SJCRH30 (cell line): ENCODE measurements around the gene BACE2. TPM values are rescaled to one million over a fixed set of nuclear protein-coding genes. Genes with fewer than 3 reads are reported as not detected.
"Not testable (repeated sequence)": the region's sequence is repeated elsewhere in the genome, so short reads cannot be mapped to it uniquely, and the experiment has no call there.

Experiments used
- DNase-seq, 2 experiments: peaks; one replicate each; pipeline ENCODE4 v3.0.0-alpha.2; 2015 to 2020
- H3K27ac ChIP-seq: fragments of 250-450 bp; sonication (Bioruptor Pico); 2 replicates; pipeline ENCODE4 v1.5.1; 2020; ENCODE audit warnings: mild to moderate bottlenecking, moderate library complexity
- H3K27me3 ChIP-seq: fragments of 250-450 bp; sonication (Bioruptor Pico); 2 replicates; pipeline ENCODE4 v1.5.1; 2020; ENCODE audit warnings: mild to moderate bottlenecking, moderate library complexity
- H3K36me3 ChIP-seq: fragments of 250-450 bp; sonication (Bioruptor Pico); 2 replicates; pipeline ENCODE4 v1.5.1; 2020; ENCODE audit warnings: mild to moderate bottlenecking, moderate library complexity
- H3K4me1 ChIP-seq: fragments of 250-450 bp; sonication (Bioruptor Pico); 2 replicates; pipeline ENCODE4 v1.5.1; 2020; ENCODE audit warnings: mild to moderate bottlenecking, moderate library complexity
- H3K4me3 ChIP-seq: fragments of 250-450 bp; sonication (Bioruptor Pico); 2 replicates; pipeline ENCODE4 v1.5.1; 2020; ENCODE audit warnings: mild to moderate bottlenecking, moderate library complexity
- H3K9me3 ChIP-seq: fragments of 250-450 bp; sonication (Bioruptor Pico); replicated peaks from 2 replicates; pipeline ENCODE4 v1.5.1; 2020; ENCODE audit warnings: mild to moderate bottlenecking, moderate library complexity
- total RNA-seq: library from RNA; depleted of rRNA; stranded (reverse); fragments of >200 nt; shearing (Covaris generic); gene quantifications from 2 replicates; pipeline ENCODE4 v1.2.3, GENCODE V29; 2014

Gene BACE2
- total RNA-seq, 1 experiment from 2014 or later: not detected

DNA sequence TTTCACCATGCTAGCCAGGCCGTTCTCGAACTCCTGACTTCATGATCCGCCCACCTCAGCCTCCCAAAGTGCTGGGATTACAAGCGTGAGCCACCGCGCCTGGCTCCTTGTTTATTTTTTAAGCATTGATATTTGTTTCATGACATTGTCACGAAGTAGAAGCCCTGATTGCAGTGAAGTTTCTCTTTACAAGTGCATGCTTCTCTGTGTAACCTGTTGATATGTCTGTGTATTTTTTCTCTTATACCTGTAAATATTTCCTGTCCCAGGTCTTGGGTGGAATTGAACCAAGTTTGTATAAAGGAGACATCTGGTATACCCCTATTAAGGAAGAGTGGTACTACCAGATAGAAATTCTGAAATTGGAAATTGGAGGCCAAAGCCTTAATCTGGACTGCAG lies 75.1 kb downstream of the BACE2 start:
- no peak for DNase-seq
- Histone ChIP-seq H3K9me3 (no peaks in the 10 kb centered on the region), H3K4me1 (no peaks in the 10 kb centered on the region), H3K4me3 (no peak overlapping the region), H3K36me3 (no peaks in the 10 kb centered on the region), H3K27ac (no peak overlapping the region), H3K27me3 (no peaks in the 10 kb centered on the region)

DNA sequence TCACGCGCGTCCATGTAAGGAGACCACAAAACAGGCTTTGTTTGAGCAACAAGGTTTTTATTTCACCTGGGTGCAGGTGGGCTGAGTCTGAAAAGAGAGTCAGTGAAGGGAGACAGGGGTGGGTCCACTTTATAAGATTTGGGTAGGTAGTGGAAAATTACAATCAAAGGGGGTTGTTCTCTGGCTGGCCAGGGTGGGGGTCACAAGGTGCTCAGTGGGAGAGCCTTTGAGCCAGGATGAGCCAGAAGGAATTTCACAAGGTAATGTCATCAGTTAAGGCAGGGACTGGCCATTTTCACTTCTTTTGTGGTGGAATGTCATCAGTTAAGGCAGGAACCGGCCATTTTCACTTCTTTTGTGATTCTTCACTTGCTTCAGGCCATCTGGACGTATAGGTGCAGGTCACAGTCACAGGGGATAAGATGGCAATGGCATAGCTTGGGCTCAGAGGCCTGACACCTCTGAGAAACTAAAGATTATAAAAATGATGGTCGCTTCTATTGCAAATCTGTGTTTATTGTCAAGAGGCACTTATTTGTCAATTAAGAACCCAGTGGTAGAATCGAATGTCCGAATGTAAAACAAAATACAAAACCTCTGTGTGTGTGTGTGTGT lies 76.4 kb downstream of the BACE2 start:
- not testable (repeated sequence) for H3K9me3 ChIP-seq, H3K27me3 ChIP-seq, H3K4me1 ChIP-seq, H3K4me3 ChIP-seq, H3K27ac ChIP-seq, H3K36me3 ChIP-seq, DNase-seq

DNA sequence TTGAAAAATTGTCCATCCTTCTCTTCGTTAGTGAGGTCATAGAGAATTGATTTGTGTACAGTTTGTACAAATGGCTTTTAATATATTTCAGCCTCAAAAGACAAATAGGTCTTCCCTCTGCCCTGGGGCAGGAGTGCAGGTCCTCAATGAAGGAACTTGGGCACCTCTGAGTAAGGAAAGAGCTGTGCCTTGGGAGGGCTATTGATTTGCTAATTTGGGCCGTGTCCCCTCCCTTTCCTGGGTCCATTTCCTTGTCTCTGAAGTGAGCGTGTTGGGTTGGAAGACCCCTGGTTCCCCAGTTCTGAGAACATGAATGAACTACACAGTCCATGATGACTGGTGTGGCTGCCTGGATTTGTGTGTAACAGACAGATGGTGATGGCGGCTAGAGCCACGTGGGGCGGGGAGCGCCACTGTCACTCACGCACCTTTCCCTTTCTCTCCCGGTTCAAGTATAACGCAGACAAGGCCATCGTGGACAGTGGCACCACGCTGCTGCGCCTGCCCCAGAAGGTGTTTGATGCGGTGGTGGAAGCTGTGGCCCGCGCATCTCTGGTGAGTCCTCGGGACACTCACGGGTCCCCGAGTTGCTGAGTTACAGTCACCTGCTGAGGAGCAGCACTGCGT lies 77.7 kb downstream of the BACE2 start:
- DNase-seq: no peak
- no peaks in the 10 kb centered on the region for H3K36me3 ChIP-seq
- H3K4me3 ChIP-seq: no peak overlapping the region
- H3K4me1 ChIP-seq: no peaks in the 10 kb centered on the region
- H3K9me3 ChIP-seq: no peaks in the 10 kb centered on the region
- no peak overlapping the region for H3K27ac ChIP-seq
- H3K27me3 ChIP-seq: no peaks in the 10 kb centered on the region

DNA sequence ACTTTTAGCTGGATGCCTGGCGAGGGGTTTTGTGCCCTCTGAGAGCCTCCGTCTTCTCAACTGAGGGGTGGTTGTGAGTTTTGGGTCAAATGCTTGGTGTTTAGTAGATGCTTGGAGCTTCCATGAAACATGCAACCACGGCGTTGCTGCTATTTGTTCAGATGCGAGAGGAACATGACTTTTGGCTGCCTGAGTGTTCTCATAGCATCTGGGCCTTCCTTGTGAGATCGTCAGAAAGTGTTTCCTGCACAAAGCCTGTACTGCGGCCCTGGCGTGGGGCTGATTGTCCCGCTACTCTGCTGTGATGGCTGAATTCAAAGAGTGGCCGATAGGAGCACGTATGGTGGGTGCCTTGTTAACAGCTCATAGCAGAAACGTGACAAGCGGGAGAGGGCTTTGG lies 78.8 kb downstream of the BACE2 start:
- H3K4me1 ChIP-seq: no peaks in the 10 kb centered on the region
- DNase-seq: no peak
- no peak overlapping the region for H3K27ac ChIP-seq
- no peaks in the 10 kb centered on the region for H3K36me3 ChIP-seq
- no peak overlapping the region for H3K4me3 ChIP-seq
- H3K27me3 ChIP-seq: no peaks in the 10 kb centered on the region
- no peaks in the 10 kb centered on the region for H3K9me3 ChIP-seq

DNA sequence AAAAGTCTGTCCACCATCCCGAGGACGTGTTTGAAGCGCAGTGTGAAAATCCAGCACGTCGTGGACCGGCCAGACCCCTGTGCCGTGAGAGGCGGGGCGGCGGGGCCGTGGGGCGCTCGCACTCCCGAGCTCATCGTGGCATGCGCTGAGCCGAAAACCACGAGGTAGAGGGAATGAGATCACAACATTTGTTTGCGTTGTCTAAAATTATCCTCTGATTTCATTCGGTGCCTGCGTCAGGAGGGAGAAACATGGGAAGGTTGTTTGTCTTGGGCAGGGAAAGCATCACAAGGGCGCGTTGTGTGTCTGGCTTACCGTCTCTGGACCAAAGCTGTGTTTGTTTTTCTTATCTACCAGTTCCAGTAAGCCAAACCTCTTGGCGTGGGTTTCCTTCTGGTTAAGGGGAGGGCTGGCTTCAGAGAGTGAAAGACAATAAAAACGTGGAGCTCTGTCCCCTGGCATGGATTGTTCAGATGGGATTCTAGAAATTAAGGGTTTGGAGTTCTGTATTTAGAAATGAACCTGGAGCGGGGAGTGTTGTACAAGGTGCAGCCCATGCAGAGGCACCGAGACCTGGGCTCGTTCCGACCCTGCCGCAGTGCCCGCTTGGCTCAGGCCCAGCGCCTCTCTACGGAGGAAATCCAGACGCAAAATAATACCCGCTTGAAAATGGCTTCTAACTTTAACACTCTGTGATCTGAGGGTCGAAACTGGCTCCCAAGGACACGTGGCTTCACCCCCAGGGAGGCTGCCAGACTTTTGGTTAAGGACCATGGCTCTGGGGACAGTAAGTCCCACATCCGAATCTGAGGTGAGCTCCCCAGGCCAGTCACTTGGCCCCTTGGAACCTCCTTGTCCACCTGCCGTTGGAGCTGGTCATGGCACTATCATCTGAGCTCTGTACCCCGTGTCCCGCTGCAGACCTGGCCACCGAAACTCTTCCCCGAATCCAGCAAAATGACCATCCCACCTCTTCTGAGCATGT lies 79.9 kb downstream of the BACE2 start:
- Histone ChIP-seq H3K27me3 (no peaks in the 10 kb centered on the region), H3K36me3 (no peaks in the 10 kb centered on the region), H3K4me3 (no peak overlapping the region), H3K9me3 (no peaks in the 10 kb centered on the region), H3K27ac (no peak overlapping the region), H3K4me1 (no peaks in the 10 kb centered on the region)
- DNase-seq: no peak

DNA sequence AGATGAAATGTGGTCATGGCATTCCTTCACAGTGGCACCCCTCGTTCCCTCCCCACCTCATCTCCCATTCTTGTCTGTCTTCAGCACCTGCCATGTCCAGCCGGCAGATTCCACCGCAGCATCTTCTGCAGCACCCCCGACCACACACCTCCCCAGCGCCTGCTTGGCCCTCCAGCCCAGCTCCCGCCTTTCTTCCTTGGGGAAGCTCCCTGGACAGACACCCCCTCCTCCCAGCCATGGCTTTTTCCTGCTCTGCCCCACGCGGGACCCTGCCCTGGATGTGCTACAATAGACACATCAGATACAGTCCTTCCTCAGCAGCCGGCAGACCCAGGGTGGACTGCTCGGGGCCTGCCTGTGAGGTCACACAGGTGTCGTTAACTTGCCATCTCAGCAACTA lies 81.5 kb downstream of the BACE2 start:
- H3K27me3 ChIP-seq: no peaks in the 10 kb centered on the region
- no peak overlapping the region for H3K27ac ChIP-seq
- H3K36me3 ChIP-seq: no peaks in the 10 kb centered on the region
- H3K9me3 ChIP-seq: no peaks in the 10 kb centered on the region
- H3K4me3 ChIP-seq: no peak overlapping the region
- no peaks in the 10 kb centered on the region for H3K4me1 ChIP-seq
- DNase-seq: no peak

DNA sequence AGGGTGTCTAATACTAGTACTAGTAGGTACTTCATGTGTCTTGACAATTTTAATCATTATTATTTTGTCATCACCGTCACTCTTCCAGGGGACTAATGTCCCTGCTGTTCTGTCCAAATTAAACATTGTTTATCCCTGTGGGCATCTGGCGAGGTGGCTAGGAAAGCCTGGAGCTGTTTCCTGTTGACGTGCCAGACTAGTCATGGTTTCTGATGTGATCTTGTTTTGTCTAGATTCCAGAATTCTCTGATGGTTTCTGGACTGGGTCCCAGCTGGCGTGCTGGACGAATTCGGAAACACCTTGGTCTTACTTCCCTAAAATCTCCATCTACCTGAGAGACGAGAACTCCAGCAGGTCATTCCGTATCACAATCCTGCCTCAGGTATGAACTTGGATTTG lies 82.6 kb downstream of the BACE2 start:
- no peaks in the 10 kb centered on the region for H3K36me3 ChIP-seq
- H3K27me3 ChIP-seq: no peaks in the 10 kb centered on the region
- DNase-seq: no peak
- H3K4me1 ChIP-seq: no peaks in the 10 kb centered on the region
- H3K27ac ChIP-seq: no peak overlapping the region
- H3K4me3 ChIP-seq: no peak overlapping the region
- no peaks in the 10 kb centered on the region for H3K9me3 ChIP-seq

DNA sequence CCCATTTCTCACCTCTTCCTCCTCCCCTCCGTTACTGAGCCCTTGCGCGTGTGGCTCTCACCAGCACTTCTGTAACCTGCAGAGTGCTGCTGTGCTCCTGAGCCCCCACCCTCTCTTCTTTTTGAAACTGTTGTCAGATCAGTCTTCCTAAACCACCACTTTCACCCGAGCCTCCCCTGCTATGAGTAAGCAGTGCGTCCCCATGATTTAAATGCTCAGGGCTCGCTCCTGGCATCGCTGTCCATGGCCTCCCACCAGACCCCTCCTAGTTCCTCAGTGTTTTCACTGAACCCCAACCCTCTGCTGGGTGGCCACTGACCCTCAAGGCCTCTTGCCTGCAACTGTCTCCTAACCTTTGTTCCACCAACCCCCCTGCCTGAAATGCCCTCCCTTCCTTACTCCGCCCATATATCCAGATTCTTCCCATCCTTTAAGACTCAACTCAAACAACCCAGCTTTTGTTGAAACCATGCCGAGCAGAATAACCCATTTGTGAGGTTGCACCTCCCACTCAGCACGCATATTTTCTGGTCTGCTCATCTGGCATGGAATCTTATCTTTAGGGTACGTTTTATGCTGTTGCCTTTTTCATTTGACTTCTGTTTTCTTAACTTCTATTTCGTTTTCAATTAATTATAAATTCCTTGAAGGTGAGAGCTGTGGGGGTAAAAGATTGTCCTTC lies 84.1 kb downstream of the BACE2 start:
- Histone ChIP-seq H3K4me1 (no peaks in the 10 kb centered on the region), H3K27ac (no peak overlapping the region), H3K4me3 (no peak overlapping the region), H3K27me3 (no peaks in the 10 kb centered on the region), H3K9me3 (no peaks in the 10 kb centered on the region), H3K36me3 (no peaks in the 10 kb centered on the region)
- no peak for DNase-seq

DNA sequence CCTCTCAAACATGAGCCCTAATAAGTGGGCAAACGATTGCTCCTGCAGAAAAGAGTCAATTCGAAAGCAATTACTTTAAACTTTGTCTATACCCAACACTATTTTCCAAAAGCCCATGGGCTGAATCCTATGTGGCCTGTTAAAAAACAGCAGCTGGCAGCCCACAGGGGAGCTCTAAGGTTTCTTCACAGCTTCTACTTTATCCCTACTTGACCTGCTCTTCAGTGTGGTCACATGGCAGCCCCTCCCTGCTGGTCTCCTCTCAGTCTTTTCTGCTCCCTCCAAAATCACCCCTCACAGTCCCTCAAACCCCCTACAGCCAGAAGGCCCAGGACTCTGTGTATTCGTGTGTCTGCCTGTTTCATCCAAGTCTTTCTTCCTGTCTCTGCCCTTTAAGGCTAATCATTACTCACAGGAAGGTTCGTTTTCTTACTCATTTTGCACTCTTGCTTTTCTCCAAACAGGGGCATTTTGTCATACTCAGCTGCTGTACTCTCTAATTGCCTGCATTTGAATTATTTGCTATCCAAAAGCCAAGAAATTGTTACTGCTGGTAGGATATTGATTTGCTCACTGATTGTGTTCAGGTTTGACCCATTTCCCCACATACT lies 86.2 kb downstream of the BACE2 start:
- Histone ChIP-seq H3K27me3 (no peaks in the 10 kb centered on the region), H3K36me3 (no peaks in the 10 kb centered on the region), H3K27ac (no peak overlapping the region), H3K4me3 (no peak overlapping the region), H3K4me1 (no peaks in the 10 kb centered on the region), H3K9me3 (no peaks in the 10 kb centered on the region)
- DNase-seq: no peak

DNA sequence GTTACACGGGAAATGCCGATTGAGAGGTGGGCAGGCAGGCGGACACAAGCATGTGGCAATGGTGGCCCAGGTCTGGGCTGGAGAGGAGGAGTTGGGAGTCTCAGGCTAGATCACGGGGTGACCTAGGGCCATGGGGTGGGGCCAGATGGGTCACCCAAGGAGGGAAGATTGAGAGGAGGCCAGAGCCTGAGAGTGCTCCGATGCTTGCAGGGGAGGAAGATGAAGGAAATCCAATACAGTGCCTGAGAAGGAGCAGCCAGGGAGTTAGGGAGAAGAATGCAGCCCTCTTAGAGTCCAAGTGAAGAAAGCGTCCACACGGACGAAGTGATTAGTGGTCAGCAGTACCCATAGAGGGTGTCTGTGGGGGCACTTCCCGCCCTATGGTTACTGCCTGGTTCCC lies 87.2 kb downstream of the BACE2 start:
- DNase-seq: no peak
- Histone ChIP-seq H3K36me3 (no peaks in the 10 kb centered on the region), H3K27ac (no peak overlapping the region), H3K4me1 (no peaks in the 10 kb centered on the region), H3K9me3 (no peaks in the 10 kb centered on the region), H3K4me3 (no peak overlapping the region), H3K27me3 (no peaks in the 10 kb centered on the region)

DNA sequence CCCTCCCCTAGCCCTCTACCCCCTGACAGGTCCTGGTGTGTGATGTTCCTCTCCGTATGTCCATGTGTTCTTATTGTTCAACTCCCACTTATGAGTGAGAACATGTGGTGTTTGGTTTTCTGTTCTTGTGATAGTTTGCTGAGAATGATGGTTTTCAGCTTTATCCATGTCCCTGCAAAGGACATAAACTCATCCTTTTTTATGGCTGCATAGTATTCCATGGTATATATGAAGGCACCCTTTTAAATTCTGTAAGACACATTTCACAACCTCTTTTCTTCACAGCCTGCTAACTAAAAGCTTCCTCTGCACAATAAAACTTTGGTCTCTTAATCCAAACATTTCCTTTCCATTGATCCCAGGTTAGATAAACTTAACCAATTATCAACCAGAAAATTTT lies 88.3 kb downstream of the BACE2 start:
- H3K27ac ChIP-seq, H3K27me3 ChIP-seq, H3K36me3 ChIP-seq, H3K4me3 ChIP-seq, H3K4me1 ChIP-seq, DNase-seq, H3K9me3 ChIP-seq: not testable (repeated sequence)

DNA sequence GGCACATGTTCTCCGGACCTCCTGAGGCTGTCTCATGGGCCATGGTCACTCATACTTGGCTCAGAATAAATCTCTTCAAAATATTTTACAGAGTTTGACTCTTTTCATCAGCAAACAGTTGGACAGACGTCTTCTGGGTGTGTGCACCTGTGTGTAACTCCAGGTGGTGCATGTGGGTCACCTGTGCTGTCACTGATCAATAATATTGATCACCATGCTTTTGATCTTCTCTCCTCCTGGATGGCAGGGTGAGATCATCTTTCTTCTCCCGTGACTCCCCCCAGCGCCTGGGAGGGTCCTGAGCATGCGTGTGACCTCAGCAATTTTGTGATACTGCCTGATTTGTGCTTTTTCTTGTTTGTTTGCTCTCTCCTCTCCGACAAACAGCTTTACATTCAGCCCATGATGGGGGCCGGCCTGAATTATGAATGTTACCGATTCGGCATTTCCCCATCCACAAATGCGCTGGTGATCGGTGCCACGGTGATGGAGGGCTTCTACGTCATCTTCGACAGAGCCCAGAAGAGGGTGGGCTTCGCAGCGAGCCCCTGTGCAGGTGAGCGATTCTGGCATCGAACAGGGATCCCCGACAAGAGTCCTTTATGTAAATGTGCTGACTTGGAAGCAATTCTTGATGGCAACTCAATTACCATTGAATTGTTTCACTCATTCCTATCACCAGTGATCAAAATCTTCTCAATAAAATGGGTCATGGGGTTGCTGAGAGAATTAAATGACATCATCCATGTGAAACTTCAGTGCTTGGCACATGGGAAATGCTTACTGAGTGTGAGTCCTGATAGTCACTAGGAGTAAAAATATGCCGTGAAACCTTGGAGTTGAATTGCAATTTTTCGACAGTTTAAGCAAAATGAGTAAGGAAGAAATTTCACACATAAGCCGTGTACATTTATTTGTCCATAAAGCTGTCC lies 89.1 kb downstream of the BACE2 start:
- DNase-seq: no peak
- no peaks in the 10 kb centered on the region for H3K4me1 ChIP-seq
- H3K27me3 ChIP-seq: no peaks in the 10 kb centered on the region; the same call in 1 of the 2 replicates
- no peaks in the 10 kb centered on the region for H3K9me3 ChIP-seq
- H3K4me3 ChIP-seq: no peak overlapping the region
- no peak overlapping the region for H3K27ac ChIP-seq
- no peaks in the 10 kb centered on the region for H3K36me3 ChIP-seq

DNA sequence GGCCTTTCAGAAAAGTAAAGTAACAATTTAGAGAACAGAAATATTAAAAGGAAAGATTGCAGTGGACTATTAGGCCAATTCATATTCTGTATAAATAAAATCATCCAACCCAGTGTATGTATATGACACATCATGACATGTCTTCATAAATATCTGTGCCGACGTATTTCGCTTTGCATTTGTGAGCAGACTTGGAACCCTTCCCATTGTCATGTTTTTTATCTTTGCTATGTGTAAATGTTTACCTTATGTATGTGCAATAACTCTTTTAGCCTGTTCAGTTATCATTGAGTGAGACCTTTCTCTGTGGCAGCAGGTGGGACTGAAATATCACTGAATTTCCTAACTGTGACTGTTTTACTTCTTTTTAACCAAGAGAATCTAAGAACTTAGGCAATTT lies 90.7 kb downstream of the BACE2 start:
- DNase-seq: no peak

DNA sequence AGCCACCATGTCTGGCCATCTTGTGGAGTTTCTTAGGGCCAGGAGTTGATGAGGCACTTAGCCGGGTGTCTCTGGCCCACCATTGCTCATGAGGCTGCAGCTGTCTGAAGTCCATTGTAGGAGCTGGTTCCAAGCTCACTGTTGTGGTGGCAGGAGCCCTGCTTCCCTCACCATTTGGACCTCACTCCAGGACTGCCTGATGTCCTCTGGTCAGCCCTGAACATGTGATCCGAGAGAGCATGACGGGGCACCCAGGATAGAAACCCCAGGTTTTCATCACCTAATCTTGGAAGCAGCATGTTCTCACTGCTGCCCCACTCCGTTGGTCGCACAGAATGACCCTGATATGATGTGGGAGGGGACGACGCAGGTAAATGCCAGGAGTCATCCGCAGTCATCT lies 92.5 kb downstream of the BACE2 start:
- Histone ChIP-seq H3K9me3 (no peaks in the 10 kb centered on the region), H3K4me3 (no peak overlapping the region), H3K36me3 (no peaks in the 10 kb centered on the region), H3K27me3 (no peaks in the 10 kb centered on the region; the same call in 1 of the 2 replicates), H3K27ac (no peak overlapping the region), H3K4me1 (no peaks in the 10 kb centered on the region)
- DNase-seq: no peak

More for the DNA sequence above, 90.7 kb downstream of the BACE2 start:
- H3K27me3 ChIP-seq: no peaks in the 10 kb centered on the region; the same call in 1 of the 2 replicates
- H3K9me3 ChIP-seq: no peaks in the 10 kb centered on the region
- no peaks in the 10 kb centered on the region for H3K4me1 ChIP-seq
- H3K4me3 ChIP-seq: no peak overlapping the region
- H3K36me3 ChIP-seq: no peaks in the 10 kb centered on the region
- H3K27ac ChIP-seq: no peak overlapping the region
